ENCODE measurements around the gene PSD4. TPM values are rescaled to one million over a fixed set of nuclear protein-coding genes. Genes with fewer than 3 reads are reported as not detected.

The PSD4 gene
- total and polyA plus RNA-seq, 10 of the 15 experiments (the other 5 are each of a cell fraction or from before 2014, with no cell fraction given): 0.68 to 114 (median 35.1) TPM

- TF ChIP-seq HDGF (IDR thresholded peaks at IDR 0.05) (0 out of 2 replicates have a peak, but pooled peaks have one; percentile 31), SIX5 (IDR thresholded peaks at IDR 0.05; ENCODE audit: low read depth, low read length, severe bottlenecking) (no peak), BCLAF1 (IDR thresholded peaks at IDR 0.05) (no peak), CHD1 (IDR thresholded peaks at IDR 0.05; ENCODE audit: low read depth, low read length) (no peak), HCFC1 (IDR thresholded peaks at IDR 0.05; ENCODE audit: low read length) (no peak), KAT2A (conservative IDR thresholded peaks at IDR 0.05; ENCODE audit: control insufficient read depth, low read depth, low read length) (no peak), ATF3 (IDR thresholded peaks at IDR 0.05; ENCODE audit: borderline replicate concordance, extremely low read depth, low read depth, low read length) (no peak), ZSCAN29 (IDR thresholded peaks at IDR 0.05) (no peak), BMI1 (IDR thresholded peaks at IDR 0.05; ENCODE audit: borderline replicate concordance) (no peak), NKRF (conservative IDR thresholded peaks at IDR 0.05) (no peak), KDM1A (IDR thresholded peaks at IDR 0.05; ENCODE audit: borderline replicate concordance) (no peak), POLR2AphosphoS5 (IDR thresholded peaks at IDR 0.05; ENCODE audit: low read length) (peak; percentile 22; the same call in 1 of the 2 replicates), CEBPZ (IDR thresholded peaks at IDR 0.05; ENCODE audit: low read depth, low read length) (no peak), REST (IDR thresholded peaks at IDR 0.05; ENCODE audit: low read depth, low read length) (no peak), STAT1 (conservative IDR thresholded peaks at IDR 0.05) (no peak), POLR2AphosphoS2 (IDR thresholded peaks at IDR 0.05; ENCODE audit: low read depth, low read length) (peak; percentile 90), EP300 (IDR thresholded peaks at IDR 0.05; ENCODE audit: borderline replicate concordance in 1 of 2, control insufficient read depth in 1 of 2, low read depth in 2 of 2, low read length in 2 of 2) (no peak)
These were observed 30.2 kb downstream of the PSD4 start (continued) for GRCh38 chr2:113203901-113204519.

All from GM12878 (cell line).